Inferior parietal cortex (tissue), 1 donor: ENCODE data around the gene HERC2.
"Not testable (repeated sequence)": the region's sequence is repeated elsewhere in the genome, so short reads cannot be mapped to it uniquely, and the experiment has no call there.

Experiments used
- DNase-seq: peaks from one replicate; pipeline ENCODE4 v3.0.0-alpha.2; 2016; ENCODE audit errors: extremely low spot score

Gene HERC2, protein sequence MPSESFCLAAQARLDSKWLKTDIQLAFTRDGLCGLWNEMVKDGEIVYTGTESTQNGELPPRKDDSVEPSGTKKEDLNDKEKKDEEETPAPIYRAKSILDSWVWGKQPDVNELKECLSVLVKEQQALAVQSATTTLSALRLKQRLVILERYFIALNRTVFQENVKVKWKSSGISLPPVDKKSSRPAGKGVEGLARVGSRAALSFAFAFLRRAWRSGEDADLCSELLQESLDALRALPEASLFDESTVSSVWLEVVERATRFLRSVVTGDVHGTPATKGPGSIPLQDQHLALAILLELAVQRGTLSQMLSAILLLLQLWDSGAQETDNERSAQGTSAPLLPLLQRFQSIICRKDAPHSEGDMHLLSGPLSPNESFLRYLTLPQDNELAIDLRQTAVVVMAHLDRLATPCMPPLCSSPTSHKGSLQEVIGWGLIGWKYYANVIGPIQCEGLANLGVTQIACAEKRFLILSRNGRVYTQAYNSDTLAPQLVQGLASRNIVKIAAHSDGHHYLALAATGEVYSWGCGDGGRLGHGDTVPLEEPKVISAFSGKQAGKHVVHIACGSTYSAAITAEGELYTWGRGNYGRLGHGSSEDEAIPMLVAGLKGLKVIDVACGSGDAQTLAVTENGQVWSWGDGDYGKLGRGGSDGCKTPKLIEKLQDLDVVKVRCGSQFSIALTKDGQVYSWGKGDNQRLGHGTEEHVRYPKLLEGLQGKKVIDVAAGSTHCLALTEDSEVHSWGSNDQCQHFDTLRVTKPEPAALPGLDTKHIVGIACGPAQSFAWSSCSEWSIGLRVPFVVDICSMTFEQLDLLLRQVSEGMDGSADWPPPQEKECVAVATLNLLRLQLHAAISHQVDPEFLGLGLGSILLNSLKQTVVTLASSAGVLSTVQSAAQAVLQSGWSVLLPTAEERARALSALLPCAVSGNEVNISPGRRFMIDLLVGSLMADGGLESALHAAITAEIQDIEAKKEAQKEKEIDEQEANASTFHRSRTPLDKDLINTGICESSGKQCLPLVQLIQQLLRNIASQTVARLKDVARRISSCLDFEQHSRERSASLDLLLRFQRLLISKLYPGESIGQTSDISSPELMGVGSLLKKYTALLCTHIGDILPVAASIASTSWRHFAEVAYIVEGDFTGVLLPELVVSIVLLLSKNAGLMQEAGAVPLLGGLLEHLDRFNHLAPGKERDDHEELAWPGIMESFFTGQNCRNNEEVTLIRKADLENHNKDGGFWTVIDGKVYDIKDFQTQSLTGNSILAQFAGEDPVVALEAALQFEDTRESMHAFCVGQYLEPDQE (N-terminal part only)

DNA sequence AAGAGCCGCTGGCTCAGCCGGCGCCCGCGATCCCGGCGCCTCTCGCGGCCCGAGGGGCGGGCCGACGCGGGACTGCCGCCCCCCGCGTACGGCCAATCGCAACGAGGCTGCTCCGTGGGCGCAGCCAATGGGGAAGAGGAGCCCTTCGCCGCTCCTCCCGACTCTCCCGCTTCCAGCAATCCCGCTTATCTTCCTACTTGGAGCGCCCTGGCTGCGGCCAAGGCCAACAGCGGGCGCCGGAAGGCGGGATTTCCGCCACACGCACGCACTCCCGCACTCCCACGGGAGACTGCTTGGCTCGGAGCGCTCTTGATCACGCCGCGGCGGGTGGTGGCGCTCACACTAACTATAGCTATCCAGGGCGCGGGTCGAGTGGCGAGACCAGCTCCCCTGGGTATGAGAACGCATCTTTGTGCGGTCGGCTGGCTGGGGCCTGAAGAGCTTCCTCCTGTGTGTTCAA lies at the start of gene HERC2:
Gene HERC2 (minus strand): TSS at position 51 of the 460 bp plus-strand sequence. CDS start 746 bp downstream, outside the sequence.
- not testable (repeated sequence) for DNase-seq

DNA sequence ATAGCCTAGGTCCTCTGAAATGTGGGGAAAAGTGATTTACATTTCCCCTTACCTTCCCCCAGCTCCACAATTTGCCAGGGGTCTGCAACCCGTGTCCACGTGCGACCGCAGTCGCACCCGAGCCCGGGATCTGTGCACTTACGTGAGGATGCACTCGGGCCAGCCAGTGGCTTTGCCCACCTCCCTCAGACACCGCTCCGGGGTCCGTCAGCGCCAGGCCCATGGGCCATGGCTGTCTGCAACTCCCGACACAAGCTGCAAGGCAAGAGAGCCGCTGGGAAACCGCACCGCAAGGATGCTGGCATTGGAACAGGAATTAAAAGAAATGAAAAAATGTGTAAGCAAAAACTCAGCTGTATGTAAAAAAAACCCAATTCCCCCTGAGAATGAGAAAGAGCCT lies 43.5 kb upstream of the HERC2 start:
- not testable (repeated sequence) for DNase-seq

- not testable (repeated sequence) for DNase-seq
Observed at GRCh38 chr15:28357984-28358383, 36.0 kb upstream of the HERC2 start, which contains the start of gene GOLGA6L24. GOLGA6L24 (minus strand) TSS chr15:28358084; CDS start chr15:28358023, 61 bp downstream.

- DNase-seq, result not testable (repeated sequence)
Observed at GRCh38 chr15:28321358-28322078, 461 bp downstream of the HERC2 start.

DNA sequence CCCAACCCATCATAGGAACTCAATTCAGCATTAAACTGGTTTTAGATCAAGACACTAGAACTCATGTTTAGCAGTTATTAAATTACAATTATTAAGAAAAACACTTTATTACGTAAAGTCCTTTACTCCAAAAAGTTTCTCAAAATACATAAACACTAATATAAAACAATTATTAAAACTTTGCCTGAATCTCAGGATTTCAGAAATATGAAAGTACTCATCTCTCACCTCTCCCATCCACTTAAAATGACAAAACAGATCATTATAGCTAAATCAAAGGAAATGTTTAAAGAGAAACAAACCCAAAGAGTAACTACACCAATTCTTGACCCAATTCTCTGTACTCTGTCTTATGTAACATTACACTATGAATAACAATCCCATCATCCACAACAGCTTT lies 2.3 kb downstream of the HERC2 start:
- not testable (repeated sequence) for DNase-seq

GRCh38 chr15:28318828-28319227 lies 3.2 kb downstream of the HERC2 start:
- not testable (repeated sequence) for DNase-seq

DNA sequence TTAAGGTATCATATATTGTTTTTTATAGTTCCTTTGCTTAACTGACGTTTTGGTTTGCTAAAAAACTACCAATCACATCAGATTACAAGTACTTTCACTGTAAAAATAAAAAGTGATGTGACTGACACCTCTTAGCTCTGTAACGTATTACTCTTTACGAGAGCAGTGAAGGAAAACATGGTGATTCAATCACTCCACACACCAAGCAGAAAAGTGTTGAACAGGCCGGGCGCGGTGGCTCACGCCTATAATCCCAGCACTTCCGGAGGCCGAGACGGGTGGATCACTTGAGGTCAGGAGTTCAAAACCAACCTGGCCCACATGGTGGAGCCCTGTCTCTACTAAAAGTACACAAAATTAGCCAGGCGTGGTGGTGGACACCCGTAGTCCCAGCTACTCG lies 3.9 kb downstream of the HERC2 start:
- DNase-seq, result not testable (repeated sequence)

DNA sequence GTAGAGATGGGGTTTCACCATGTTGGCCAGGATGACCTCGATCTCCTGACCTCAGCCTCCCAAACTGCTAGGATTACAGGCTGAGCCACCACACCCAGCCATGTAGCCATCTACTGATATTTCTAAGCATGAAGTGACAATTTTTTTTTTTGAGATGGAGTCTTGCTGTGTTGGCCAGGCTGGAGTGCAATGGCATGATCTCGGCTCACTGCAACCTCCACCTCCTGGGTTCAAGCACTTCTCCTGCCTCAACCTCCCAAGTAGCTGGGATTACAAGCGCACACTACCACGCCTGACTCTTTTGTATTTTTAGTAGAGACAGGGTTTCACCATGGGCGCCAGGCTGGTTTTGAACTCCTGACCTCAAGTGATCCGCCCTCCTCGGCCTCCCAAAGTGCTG lies 5.0 kb downstream of the HERC2 start:
- not testable (repeated sequence) for DNase-seq

- not testable (repeated sequence) for DNase-seq
Observed at GRCh38 chr15:28310454-28310853, 11.5 kb downstream of the HERC2 start.

DNA sequence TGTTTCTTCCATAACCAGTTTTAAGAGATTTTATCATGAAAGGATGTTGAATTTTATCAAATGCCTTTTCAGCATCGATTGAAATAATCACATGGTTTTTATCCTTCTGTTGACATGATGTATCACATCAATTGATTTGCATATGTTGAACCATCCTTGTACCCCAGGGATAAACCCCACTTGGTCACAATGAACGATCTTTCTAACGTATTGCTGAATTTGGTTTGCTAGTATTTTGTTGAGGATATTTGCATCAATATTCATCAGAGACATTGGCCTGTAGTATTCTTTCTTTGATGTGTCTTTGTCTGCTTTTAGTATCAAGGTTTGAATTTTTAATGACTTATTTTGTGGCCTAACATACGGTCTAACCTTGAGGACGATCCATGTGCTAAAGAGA lies 13.3 kb downstream of the HERC2 start:
- not testable (repeated sequence) for DNase-seq

GRCh38 chr15:28305700-28306099 lies 16.3 kb downstream of the HERC2 start:
- DNase-seq, result not testable (repeated sequence)

DNA sequence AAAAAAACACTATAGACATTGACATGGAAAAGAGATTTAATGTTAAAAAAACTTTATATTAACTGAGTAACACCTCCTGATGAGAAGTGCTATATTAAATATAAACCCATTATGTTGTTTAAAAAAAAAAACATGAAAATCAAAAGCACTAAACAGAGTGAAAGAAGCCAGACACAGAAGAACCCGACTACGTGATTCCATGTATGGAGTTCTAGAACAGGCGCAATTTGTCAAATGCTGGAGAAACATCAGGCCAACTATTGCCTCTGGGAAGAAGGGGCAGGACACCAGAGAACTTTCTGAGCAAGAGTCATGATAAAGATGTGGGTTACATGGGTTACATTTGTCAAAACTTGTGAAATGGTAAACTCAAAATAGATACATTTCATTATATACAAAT lies 24.5 kb downstream of the HERC2 start:
- not testable (repeated sequence) for DNase-seq

GRCh38 chr15:28296814-28297213 lies 25.2 kb downstream of the HERC2 start:
- not testable (repeated sequence) for DNase-seq

- not testable (repeated sequence) for DNase-seq
Observed at GRCh38 chr15:28295009-28295563, 26.9 kb downstream of the HERC2 start.

DNA sequence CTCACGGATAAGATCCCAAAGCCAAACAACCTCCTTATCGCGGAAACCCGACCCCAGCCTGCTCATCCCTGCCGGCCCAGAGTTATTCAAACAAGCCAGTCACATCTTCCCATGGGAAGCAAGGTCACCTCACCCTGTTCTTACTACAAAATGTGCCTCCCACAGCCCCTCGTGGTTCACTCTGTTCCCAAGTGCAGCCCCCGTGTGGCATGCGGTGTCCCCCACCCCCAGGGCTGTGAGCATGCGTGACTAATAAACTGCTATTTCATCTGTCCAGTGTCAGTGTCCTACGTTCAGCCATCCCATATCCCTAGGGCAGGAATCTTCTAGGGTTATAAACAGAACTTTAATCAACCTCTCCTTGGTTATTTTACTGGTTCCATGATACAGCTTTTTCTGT lies 27.4 kb downstream of the HERC2 start:
- DNase-seq, result not testable (repeated sequence)

GRCh38 chr15:28289694-28290463 lies 32.1 kb downstream of the HERC2 start:
- no peak for DNase-seq

GRCh38 chr15:28288830-28289693 lies 32.9 kb downstream of the HERC2 start:
- not testable (repeated sequence) for DNase-seq

GRCh38 chr15:28286659-28287058 lies 35.3 kb downstream of the HERC2 start:
- not testable (repeated sequence) for DNase-seq

- no peak for DNase-seq
Observed at GRCh38 chr15:28286031-28286430, 35.9 kb downstream of the HERC2 start.
